GM21529 (cell line): ENCODE measurements around the gene SLC22A23.

Source experiments
- ATAC-seq: cut with Tn5 transposase; IDR thresholded peaks from one replicate; pipeline ENCODE4 v1.9.1; 2021; ENCODE audit not compliant: unreplicated experiment

Gene SLC22A23

DNA sequence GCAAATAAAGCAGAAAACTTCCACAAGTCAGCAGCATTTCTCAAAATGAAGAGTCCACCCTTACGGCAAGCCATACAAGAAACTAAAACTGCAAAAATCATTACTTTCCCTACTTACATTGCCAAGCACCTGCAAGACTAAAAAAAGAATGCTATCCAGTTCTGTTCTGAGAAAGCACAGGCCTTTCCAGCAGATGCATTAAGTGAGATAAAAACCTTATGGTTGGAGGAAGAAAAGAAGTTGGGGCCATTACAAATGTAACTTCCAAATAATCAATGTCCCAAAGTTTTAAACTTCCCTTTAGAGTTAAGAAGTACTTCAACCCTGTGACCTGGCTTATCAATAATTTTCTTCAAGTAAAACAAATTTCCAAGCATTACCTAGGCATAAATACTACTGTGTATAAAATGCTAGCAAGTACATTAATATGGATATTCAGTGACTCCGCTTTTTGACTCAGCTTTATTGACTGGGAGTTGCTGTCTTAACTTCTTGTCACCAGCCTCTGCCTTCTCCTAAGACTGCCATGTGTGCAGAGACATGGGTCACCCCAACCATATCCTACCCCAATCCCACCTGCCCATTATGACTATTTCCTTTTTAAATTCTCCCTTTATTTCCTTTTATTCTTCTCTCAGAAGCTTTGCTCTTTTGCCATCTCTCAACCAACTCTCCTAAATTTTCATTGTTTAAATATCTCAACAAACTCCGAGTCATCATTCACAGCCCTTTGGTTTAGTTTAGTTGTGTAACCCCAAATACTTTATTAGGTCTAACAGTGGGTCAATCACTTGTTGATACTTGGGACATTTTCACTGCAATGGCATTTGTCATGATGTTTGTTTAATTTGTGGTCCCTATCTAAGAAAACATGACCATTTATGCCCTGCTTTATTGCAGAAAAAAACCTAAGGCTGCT lies 49.7 kb downstream of the SLC22A23 start:
- ATAC-seq = no peak

DNA sequence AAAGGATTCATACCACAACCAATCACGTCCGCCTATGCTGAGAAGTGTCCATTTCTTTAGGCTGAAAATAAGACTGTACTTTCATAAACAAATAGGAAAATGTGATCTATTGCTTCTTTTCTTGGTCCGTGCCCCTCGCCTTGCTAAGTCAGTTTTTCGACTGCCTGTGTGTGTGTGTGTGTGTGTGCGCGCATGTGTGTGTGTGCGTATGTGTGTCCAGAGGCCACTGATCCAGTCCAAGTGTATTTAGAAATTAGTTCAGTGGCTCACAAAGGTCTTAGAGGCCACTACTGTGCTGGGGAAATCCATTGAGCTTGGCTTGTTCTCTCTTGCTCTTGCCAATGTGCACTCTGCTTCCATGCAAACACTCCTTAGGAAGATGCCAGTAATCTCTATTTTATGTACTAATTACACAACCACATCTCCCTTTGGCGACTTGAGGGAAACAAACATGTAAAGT lies 50.5 kb downstream of the SLC22A23 start:
- no peak for ATAC-seq

DNA sequence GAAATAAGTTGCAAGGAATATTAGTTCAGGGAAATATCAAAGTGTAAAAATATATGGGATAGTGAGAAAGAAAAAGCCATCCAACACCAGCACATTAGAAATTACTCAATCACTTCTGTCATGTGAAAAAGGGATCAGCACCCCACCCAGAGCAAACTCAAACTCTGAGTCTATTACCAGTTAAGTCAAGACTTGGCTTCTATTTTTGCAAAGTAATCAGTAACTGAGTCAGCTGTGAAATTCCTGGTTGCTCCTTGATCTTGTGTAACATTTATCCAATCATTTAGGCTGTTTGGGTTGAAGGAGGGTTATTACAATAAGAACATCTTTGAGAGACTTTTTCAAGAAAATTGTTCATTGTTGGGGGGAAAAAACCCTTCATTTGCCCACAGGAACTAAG lies 51.2 kb downstream of the SLC22A23 start:
- ATAC-seq = no peak

DNA sequence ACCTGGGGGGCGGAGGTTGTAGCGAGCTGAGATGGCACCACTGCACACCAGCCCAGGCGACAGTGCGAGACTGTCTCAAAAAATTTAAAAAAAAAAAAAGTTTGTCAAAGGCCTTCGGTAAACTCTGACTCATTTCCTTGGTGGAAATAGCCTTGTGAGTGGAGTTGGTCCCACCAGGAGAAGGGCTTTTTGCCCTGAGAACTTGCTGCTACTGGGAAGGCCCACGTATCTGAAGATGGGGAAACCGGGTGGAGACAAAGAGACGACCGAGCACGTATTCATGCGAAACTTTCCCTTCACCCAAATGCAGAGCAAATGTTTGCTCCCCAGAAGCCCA lies 51.7 kb downstream of the SLC22A23 start:
- no peak for ATAC-seq

DNA sequence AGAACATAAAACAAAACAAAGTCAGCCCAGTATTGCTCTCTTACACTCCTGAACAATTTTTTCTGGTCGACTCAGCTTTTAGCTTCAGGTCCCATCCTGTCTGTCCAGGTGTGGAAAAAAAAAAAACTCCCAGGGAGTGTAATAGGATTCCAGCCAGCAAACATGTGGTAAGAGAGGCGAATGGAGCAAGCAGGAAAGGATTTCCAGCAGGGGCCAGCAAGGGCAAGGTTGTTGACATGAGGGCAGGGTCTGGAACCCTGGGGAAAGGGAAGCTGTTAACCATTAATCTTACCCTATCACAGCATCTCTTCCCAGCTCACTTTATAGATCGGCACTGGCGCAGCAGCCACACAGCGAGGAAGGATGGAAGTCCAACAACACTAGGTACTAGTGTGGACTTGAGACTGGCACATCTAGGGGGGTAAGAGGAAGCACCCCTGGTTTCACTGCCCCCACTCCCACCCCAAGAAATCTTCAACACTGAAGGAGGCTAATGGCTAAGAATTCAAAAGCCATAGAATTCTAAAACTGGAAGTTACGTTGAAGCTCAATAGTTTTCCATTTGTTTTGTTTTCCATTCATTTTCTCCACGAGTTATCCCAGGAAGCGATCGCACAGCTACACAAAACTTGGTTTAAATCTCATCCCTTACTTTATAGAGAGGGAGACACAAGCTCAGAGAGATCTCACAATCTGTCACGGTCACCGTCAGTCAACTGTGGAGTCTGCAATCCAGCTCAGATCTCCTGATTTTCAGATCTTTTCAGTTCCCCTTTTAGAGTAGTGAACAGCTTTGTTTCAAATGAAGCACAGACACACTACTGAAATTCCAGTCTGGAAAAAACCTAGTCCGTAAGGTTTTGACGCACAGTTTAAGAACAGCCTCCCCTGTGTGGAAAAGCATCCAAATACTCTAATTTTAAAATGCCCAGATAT lies 53.3 kb downstream of the SLC22A23 start:
- ATAC-seq = no peak

DNA sequence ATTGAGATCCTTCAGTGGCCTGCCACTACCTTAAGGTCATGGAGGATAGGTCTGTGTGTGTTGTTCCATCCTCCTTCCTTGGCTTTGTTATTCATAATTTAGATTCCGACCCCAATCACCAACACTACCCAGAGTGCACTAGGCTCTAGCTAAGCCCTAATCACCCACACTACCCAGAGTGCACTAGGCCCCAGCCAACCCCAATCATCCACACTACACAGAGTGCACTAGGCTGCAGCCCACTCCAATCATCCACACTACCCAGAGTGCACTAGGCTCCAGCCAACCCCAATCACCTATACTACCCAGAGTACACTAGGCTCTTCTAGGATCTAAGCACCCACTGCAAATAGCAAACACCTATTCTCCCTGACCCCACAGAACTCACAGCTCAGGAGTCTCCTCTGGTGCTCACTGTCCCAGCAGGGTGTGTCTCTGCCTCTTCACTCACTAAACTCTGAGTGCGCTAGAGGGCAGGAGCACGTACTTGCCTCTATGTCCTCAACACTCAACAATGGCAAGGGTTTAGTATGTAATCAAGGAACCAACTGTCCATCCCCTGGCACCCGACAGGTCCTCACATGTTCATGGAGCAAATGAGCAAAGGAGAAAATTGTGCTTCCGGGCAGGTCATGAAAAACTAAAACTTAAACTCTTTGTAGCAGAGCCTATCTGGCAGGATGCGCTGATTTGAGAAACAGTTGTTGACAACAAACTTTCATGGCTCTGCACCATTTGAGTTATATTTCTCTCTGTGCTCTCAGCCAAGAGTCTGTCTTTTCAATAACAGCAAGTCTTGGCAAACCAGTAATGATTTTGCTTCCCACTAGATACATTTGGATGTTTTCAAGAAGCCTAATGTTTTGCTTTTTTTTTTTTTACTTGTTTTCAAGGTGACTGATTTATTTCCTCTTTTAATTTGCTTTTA lies 54.3 kb downstream of the SLC22A23 start:
- no peak for ATAC-seq

DNA sequence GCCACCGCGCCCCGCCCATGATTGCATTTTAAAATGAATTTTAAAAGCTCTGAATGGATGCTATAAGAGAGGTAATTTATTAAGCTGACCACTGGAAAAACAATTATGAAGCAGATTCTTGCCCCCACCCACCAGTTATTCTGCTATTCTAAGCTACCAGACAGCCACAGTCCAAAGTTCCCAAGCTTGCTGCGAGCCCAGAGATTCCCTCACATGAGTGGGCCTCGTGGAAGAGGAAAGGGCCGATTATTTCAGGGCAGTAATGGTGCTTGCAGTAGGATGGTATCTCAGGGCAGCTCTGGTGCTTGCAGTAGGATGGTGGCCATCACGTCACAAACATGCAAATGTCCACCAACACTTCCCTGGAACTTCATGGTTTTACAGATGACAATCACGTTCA lies 56.7 kb downstream of the SLC22A23 start:
- no peak for ATAC-seq

DNA sequence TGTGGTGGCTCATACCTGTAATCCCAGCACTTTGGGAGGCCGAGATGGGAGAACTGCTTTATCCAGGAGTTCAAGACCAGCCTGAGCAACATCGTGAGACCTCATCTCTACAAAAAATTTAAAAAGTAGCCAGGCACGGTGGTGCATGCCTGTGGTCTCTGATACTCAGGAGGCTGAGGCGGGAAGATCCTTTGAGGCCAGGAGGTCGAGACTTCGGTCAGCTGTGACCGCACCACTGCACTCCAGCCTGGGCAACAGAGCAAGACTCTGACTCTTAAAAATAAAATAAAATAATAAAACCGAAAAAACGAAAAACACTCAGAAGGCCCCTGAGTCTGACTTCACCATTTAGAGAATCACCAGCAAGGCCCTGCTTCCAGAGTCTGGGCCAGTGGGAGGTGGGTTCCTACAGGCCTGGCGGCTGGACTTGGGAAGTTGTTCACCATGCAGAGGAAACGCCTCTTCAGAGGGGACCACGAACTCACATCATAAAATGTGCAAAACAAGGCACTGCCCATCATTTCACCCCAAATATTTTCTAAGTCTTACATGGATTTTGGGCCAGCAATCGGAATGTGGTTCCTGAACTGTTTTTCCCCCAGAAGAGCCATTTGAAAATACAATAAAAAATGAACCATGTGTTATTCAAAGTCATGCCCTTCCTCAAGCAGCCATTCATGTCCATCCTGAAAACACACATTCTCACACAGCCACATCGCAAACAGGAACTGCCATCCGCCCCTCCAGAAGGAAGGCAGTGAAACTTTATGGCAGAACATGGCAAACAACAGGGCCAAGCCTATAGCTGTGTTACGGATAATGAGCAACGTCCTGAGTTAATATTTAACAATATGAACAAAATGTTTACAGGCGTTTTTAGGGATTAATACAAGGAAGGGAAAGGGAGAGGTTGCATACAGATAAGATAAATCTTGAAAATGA lies 57.8 kb downstream of the SLC22A23 start:
- no peak for ATAC-seq

DNA sequence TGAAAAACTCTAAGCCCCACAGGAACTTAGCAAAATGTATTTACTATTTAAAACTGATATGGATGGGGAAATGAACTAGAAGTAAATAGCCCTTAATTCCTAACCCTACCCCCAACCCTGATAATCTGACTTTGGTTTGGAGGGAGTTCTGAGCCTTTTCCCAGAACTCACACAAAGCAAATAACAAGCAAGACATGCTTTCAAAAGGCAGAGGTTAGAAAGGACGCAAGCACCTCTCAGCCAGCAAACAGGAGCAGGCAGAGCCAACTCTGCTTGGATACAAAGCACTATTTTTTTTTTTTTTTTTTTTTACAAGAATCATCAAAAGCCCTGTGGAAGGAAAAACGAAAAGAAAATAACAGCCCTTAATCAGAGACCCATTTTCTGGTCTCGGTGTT lies 58.7 kb downstream of the SLC22A23 start:
- no peak for ATAC-seq

DNA sequence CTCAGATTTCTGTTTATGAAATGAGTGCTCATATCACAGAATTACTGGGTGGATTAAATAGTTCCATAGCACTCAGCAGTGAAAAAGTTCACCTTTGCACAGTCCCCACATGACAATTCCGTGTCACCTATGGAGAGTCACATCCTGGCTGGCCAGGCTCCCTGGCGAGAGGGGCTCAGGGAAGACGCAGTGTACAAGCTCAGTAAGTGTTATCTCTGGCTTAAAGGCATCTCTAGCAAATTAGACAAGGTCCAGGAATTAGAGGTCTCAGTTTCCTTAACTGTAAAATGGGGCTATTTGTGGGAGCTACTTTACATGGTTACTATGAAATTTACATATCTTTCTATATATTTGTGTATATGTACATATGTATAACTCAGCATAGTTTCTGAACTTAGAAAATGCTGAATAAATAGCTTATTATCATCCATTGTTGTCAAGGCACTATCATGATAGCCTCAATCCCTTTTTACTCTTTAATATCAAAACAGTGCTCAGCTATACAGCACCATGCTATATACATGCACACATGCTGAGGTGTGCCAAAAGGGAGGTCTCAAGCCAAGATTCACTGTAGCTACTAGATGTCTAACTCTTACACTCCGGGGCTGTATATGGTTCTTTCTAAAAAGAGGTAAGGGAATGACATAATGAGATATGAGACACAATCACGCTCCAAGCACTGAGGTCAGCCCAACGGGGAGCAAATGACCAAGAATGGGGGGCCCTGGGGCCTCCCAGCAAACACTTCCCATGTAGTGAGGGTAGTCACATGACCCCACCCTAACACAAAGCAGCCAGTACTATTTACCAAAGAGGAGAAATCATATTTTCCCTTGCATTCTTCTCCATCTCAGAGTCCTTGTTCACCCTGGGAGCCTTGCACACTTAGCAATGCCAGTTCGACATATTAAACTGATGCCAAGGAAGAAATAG lies 59.4 kb downstream of the SLC22A23 start:
- ATAC-seq = no peak

DNA sequence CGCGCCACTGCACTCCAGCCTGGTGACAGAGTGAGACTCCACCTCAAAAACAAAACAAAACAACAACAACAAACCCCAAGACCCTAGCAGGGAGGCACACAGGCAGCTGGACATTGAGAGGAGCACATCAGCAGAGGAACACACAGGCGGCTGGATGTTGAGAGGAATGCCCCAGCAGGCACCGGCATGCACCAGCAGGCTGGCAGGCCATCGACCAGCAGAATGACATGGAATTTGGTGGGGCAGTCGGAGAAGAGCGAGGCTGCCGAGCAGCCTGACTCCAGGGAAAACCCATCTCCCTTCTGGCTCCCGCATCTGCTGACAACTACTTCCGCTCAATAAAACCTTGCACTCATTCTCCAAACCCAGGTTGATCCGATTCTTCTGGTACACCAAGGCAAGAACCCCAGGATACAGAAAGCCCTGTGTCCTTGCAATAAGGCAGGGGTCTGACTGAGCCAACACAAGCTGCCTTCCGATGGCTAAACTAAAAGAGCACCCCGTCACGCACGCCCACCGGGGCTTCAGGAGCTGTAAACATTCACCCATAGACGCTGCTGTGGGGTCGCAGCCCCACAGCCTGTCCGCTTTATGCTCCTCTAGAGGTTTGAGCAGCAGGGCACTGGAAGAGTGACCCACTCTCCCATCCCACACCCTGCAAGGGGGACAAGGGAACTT lies 60.2 kb downstream of the SLC22A23 start:
- ATAC-seq = no peak

DNA sequence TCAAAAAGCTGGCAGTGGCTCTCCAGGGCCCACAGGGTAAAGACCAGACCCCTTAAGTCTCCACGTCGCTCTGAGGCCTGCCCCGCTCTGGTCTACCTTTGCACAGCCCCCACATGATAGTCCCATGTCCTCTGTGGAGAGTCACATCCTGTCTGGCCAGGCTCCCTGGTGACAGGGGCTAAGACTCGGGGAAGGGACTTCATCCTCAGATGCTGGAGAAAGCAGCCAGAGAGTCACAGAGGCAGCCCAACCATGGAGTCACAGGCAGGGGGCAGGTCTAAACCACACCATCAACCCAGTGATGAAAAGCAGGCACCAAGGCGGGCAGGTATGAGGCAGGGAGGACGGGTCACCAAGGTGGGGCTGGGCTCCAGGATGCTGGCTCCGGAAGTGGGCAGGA lies 62.2 kb downstream of the SLC22A23 start:
- ATAC-seq = no peak

DNA sequence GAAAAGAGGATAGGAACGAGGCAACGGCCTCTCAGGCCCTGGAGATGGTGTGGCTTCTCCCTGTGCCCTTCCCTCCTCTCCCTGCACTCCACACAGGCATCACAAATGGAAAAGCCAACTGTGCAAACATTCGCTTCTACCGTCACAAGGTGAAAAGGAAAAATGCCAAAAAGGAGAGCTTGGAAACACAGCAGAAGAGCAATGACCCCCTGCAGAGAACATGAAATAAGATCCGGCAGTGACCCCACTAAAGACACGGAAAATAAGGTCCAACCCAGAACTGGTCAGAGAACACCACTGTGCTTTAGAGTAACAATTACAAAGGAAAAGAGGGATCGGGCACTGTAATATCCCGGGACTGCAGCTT lies 63.0 kb downstream of the SLC22A23 start:
- ATAC-seq = no peak

DNA sequence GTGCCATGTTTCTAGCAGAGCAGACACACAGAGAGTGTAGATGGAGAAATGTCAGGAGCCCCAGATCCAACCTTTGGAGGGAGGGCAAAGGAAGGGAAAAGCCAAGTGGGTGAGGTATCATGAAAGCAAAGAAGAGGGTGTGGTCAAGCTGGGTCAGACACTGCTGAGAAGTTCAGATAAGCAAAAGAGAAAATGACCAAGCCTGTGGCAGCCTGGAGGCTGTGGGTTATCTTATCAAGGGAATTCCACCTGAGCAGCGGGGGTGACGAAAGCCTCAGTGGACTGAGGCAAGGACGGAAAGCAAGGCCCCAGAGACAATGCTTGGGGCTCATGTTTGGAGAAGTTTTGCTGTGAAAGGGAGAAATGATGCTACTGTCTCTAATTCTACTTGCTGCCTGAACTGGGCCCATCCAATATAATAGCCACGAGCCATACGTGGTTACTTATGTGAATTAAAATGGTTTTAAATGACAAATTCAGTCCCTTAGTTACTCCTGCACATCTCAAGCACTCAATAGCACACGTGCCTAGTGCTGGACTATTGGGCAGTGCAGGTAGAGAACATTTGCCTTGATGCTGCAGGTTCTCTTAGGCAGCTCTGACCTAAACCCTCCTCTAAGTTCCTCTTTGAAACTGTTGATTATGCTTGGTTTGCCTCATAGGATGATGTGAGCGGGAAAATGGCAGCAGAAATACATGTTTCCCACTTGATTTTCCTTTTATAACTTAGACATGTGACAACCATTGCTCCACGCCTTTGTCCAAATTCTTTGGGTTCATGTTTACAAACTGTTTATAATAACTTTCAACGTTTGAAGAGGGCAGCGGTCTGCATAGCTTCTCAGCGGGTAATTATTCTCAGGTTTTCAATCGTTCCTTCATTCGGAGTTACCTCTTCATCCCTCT lies 63.7 kb downstream of the SLC22A23 start:
- no peak for ATAC-seq

DNA sequence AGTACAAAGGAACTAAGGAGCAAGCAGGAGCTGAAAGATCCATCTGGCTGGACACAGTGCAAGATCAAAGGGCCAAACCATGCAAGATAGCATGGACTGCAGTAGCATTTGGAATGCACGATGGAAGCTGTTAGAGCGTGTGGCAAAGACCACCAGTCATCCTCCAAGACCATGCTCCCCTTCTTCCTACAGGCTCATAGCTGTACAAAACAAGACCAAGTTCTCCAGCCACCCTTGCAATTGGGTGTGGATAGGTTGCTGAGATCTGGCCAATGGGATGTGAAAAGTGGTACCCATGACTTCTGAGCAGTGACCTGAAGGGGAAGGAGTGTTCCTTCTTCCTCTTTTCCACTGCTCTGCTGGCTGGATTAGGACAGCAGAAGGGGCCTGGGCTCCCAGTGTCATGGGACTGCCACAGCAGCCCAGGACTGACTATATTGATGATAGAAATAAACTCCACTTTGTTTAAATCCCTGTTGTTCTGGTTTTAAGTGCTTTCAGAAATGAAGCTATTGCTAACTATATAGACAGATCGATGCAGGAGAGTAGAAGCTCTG lies 64.9 kb downstream of the SLC22A23 start:
- ATAC-seq = no peak

DNA sequence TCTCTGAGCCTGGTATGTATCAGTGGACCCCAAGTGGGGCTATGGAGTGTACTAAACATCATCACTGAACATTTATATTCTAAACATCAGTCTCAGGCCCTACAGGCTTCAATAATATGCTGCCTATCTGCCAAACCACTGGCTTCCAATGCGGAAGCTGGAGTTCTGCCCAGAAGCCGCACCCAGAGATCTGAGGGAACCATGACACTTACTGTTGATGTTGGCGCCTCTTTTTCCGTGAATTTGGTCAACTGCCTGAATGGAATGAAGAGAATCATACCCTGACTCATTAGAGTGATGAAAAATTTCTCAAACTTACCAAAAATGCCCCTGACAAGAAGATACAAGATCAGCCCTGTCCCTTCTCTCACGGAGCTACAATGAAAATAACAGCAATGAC lies 66.2 kb downstream of the SLC22A23 start:
- no peak for ATAC-seq
